Colonic mucosa (tissue), 4 donors: ENCODE data around the gene NKAP. TPM values are rescaled to one million over a fixed set of nuclear protein-coding genes. Genes with fewer than 3 reads are reported as not detected.

Source experiments
- DNase-seq: peaks from one replicate; pipeline ENCODE4 v3.0.0-alpha.2; 2020
- H3K27ac ChIP-seq: fragments of 200-600 bp; one replicate; pipeline ENCODE4 v1.8.0; 2021
- H3K27me3 ChIP-seq: fragments of 200-600 bp; one replicate; pipeline ENCODE4 v1.8.0; 2021
- H3K36me3 ChIP-seq: fragments of 200-600 bp; one replicate; pipeline ENCODE4 v1.8.0; 2021
- H3K4me1 ChIP-seq: fragments of 200-600 bp; one replicate; pipeline ENCODE4 v1.8.0; 2021; ENCODE audit warnings: mild to moderate bottlenecking
- H3K4me3 ChIP-seq: fragments of 200-600 bp; one replicate; pipeline ENCODE4 v1.8.0; 2021
- H3K9ac ChIP-seq, 2 donors: one replicate each; pipeline ENCODE4 v1.7.0; 2013; ENCODE audit warnings: control low read depth in 2 of 2, low read depth in 2 of 2, low read length in 2 of 2
- H3K9me3 ChIP-seq: fragments of 200-600 bp; one replicate; pipeline ENCODE4 v1.8.0; 2021
- intact Hi-C: fragments of 100-400 bp; cut with DNase I; formaldehyde crosslinking; loops from one replicate; pipeline ENCODE4 v1.14.1; 2022
- total RNA-seq, 2 donors: library from RNA; stranded (reverse); fragmentation: NEBNext Ultra II Directional in 1 of 2; extraction: Animal tissue kit (Norgen Biotek cat#: 25700) in 1 of 2; gene quantifications; one replicate each; pipeline ENCODE4 v1.2.1, GENCODE V29; 2021
- TF ChIP-seq, protein P1 (sequence below): fragments of 200-600 bp; IDR thresholded peaks from one replicate; pipeline ENCODE4 v1.8.0; 2022; ENCODE audit warnings: antibody characterized with exemption, mild to moderate bottlenecking
- donor health status: healthy.
- donor health status: DM: no; HTN: no; CAD: no.
- donor health status: DM: no; HTN: no; CAD: no.

NKAP gene
- total RNA-seq, 2 donors from 2014 or later = 5.5 to 7.1 TPM

DNA sequence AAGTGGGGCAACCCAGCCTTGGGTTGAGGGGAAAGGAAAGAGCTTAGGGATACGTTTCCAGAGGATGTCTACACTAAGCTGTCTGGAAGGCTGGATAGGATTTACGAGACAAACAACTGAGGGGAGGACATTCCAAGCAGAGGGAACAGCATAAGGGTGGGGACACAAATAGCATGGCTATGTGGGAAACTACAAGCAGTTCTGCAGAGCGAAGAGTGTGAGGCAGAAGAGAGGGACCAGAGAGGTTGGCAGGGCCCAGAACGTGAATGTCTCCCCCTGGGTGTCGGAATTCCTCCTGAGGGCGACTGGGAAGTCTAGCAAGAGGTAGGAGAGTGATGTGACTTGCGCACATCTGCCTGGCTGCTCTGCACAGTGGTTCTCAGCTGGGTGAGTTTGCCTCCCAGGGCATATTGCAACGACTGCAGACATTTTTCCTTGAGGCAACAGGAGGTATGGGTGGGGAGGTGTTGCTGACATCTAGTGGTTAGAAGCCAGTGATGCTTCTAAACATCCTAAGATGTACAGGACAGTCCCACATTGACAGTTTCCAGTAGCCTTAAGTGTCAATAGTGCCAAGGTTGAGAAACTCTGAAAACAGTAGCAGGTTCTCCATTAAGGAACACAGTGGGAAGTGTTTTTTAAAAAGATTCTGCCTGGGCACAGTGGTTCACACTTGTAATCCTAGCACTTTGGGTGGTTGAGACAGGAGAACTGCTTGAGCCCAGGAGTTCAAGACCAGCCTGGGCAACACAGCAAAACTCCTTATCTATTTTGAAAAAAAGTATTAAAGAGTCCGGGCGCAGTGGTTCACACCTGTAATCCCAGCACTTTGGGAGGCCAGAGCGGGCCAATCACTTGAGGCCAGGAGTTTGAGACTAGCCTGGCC is 62.8 kb downstream of the NKAP start:
- H3K27me3 ChIP-seq = no peaks in the 10 kb centered on the region
- no peaks in the 10 kb centered on the region for H3K36me3 ChIP-seq
- DNase-seq = peak; percentile 24
- H3K4me3 ChIP-seq = no peak overlapping the region
- intact Hi-C loops = loop anchor here (10.0 kb wide), 1 partner anchor 366 kb away; no protein-coding TSS in a partner anchor
- TF ChIP-seq, protein P1, sequence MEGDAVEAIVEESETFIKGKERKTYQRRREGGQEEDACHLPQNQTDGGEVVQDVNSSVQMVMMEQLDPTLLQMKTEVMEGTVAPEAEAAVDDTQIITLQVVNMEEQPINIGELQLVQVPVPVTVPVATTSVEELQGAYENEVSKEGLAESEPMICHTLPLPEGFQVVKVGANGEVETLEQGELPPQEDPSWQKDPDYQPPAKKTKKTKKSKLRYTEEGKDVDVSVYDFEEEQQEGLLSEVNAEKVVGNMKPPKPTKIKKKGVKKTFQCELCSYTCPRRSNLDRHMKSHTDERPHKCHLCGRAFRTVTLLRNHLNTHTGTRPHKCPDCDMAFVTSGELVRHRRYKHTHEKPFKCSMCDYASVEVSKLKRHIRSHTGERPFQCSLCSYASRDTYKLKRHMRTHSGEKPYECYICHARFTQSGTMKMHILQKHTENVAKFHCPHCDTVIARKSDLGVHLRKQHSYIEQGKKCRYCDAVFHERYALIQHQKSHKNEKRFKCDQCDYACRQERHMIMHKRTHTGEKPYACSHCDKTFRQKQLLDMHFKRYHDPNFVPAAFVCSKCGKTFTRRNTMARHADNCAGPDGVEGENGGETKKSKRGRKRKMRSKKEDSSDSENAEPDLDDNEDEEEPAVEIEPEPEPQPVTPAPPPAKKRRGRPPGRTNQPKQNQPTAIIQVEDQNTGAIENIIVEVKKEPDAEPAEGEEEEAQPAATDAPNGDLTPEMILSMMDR = peak; percentile 24
- no peaks in the 10 kb centered on the region for H3K9me3 ChIP-seq
- H3K9ac ChIP-seq = no peak overlapping the region
- no peak overlapping the region for H3K27ac ChIP-seq
- H3K4me1 ChIP-seq = no peaks in the 10 kb centered on the region

DNA sequence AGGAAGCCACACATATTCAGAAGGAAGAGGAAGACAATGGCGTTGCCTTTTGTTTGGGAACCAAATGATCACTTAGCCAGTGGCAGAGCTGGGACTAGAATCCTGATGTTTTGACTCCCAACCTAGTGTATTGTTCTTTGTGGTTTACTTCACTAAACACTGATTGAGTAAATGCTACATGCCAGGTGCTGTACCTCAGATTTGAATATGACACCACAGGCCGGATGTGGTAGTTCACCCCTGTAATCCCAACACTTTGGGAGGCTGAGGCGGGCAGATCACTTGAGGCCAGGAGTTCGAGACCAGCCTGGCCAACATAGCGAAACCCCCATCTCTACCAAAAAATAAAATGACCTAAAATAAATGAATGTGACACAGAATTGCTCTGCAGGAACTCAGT is 63.5 kb downstream of the NKAP start:
- intact Hi-C loops = loop anchor here (10.0 kb wide), 1 partner anchor 365 kb away; no protein-coding TSS in a partner anchor
- TF ChIP-seq, protein P1 = no peak
- H3K9ac ChIP-seq = no peak overlapping the region
- no peak overlapping the region for H3K4me3 ChIP-seq
- no peak overlapping the region for H3K27ac ChIP-seq
- H3K36me3 ChIP-seq = no peaks in the 10 kb centered on the region
- H3K9me3 ChIP-seq = no peaks in the 10 kb centered on the region
- H3K27me3 ChIP-seq = no peaks in the 10 kb centered on the region
- H3K4me1 ChIP-seq = no peaks in the 10 kb centered on the region
- no peak for DNase-seq

DNA sequence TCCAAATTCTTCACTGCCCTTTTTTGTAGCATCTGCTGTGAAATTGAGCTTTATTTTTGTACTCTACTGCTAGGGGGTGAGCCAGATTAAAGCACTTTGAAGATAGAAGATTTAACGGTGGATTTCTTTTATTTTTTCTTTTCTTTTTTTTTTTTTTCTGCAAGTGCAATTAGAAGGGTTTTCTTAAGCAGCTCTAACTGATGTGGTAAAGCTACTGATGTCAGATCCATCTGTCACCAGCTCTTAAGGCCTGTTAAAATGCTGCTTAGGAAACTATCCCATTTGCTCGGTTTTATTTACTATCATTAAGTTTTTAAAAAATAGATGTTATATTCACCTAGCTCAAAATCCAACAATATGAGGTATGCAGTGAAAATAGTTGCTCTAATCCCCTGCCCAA is 64.8 kb downstream of the NKAP start:
- TF ChIP-seq, protein P1 = no peak
- no peak for DNase-seq
- Histone ChIP-seq H3K27ac (no peak overlapping the region), H3K9me3 (no peaks in the 10 kb centered on the region), H3K4me1 (no peaks in the 10 kb centered on the region), H3K9ac (no peak overlapping the region), H3K27me3 (no peaks in the 10 kb centered on the region), H3K4me3 (no peak overlapping the region), H3K36me3 (no peaks in the 10 kb centered on the region)
- intact Hi-C loops = no loop called here

DNA sequence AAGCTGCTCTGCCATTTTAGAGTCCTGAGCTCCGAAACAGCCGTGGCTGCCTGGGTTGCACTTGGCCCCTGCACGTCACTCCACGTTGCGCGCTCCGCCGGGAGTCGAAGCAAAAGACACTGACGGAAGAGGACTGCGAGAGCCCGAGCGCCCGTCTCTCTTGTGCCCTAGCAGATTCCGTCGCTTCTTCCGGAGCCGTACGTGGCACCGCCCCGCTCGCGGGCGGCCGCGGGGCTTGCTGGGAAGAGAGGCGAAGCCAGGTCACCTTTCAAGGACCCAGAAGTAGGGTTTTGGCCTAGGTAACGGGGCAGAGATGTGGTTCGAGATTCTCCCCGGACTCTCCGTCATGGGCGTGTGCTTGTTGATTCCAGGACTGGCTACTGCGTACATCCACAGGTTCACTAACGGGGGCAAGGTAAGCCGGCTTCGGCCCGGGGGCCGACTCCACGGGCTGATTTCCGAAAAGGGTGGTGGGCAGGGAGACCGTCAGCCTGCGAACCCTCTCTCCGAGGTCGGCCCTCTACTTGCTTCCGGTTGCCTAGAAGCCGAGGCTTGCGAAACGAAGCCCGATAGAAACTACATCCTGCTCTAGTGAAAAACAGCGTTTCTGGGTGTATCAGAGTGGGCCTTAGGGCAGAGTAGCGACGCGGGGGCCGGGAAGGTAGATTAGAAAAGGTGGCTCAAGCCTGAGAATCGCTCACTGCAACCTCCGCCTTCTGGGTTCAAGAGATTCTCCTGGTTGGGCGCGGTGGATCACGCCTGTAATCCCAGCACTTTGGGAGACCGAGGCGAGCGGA is 71.8 kb downstream of the NKAP start, which contains the start of the genes NDUFA1 and RNF113A:
Gene NDUFA1 (plus strand): TSS at position 234 of the 797 bp plus-strand sequence. CDS start 80 bp downstream, at position 314.
Gene RNF113A (minus strand): TSS at position 135 of the 797 bp plus-strand sequence. CDS start 120 bp downstream, at position 15.
- H3K4me1 ChIP-seq = no peaks in the 10 kb centered on the region
- peak within 1 kb of the TSS; percentile 79 for H3K27ac ChIP-seq
- no peaks in the 10 kb centered on the region for H3K27me3 ChIP-seq
- no peaks in the 10 kb centered on the region for H3K36me3 ChIP-seq
- peak within 1 kb of the TSS; percentile 42 for H3K4me3 ChIP-seq
- peak; percentile 87 for DNase-seq
- intact Hi-C loops = no loop called here
- H3K9ac ChIP-seq = peak within 1 kb of the TSS; percentile 89 to 95
- TF ChIP-seq, protein P1 = no peak
- H3K9me3 ChIP-seq = no peaks in the 10 kb centered on the region

DNA sequence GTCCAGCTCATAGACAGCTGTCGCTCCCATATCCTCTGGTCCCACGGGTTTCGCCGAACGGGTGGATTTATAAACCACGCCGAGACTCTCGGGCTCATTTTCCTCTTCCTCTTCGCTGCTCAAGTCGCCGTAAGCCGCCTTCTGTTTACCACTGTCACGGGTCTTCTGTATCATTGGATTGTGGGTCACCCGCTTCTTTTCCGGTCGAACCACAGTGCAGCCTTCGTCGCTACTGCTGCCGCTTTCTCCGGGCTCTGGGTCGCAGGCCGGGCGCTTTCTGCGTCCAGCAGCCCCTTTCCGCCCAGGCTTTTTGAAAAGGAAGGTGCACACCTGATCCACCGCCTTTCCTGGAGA is 72.3 kb downstream of the NKAP start:
- H3K4me1 ChIP-seq = no peaks in the 10 kb centered on the region
- no peaks in the 10 kb centered on the region for H3K9me3 ChIP-seq
- H3K9ac ChIP-seq = peak overlapping the region; percentile 68 to 95
- H3K4me3 ChIP-seq = peak overlapping the region; percentile 42
- no peaks in the 10 kb centered on the region for H3K36me3 ChIP-seq
- peak; percentile 38 for DNase-seq
- TF ChIP-seq, protein P1 = no peak
- peak overlapping the region; percentile 79 for H3K27ac ChIP-seq
- no peaks in the 10 kb centered on the region for H3K27me3 ChIP-seq
- intact Hi-C loops = no loop called here
